Lower leg skin (tissue), 3 donors: ENCODE data around the gene ELL.

Experiments
- POLR2A ChIP-seq, 2 donors: fragments of 450-650 bp; IDR thresholded peaks; one replicate each; pipeline ENCODE4 v1.6.1; 2016 to 2017; ENCODE audit warnings: antibody characterized with exemption in 2 of 2, mild to moderate bottlenecking in 1 of 2, moderate library complexity in 1 of 2
- TF ChIP-seq, protein P1 (sequence below), 3 donors: fragments of 450-650 bp; IDR thresholded peaks; one replicate each; pipeline ENCODE4 v1.5.1; 2016; ENCODE audit warnings: antibody characterized with exemption in 3 of 3, mild to moderate bottlenecking in 3 of 3, moderate library complexity in 2 of 3

- TF ChIP-seq, protein P1, sequence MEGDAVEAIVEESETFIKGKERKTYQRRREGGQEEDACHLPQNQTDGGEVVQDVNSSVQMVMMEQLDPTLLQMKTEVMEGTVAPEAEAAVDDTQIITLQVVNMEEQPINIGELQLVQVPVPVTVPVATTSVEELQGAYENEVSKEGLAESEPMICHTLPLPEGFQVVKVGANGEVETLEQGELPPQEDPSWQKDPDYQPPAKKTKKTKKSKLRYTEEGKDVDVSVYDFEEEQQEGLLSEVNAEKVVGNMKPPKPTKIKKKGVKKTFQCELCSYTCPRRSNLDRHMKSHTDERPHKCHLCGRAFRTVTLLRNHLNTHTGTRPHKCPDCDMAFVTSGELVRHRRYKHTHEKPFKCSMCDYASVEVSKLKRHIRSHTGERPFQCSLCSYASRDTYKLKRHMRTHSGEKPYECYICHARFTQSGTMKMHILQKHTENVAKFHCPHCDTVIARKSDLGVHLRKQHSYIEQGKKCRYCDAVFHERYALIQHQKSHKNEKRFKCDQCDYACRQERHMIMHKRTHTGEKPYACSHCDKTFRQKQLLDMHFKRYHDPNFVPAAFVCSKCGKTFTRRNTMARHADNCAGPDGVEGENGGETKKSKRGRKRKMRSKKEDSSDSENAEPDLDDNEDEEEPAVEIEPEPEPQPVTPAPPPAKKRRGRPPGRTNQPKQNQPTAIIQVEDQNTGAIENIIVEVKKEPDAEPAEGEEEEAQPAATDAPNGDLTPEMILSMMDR (IDR thresholded peaks at IDR 0.05): no peak
- TF ChIP-seq POLR2A (IDR thresholded peaks at IDR 0.05): no peak
Measured at GRCh38 chr19:18542941-18543813, 21.3 kb upstream of the ELL start, which contains the start of gene FKBP8.
